Loucy (cell line): ENCODE data around the gene IGFL4.

ENCODE experiments used
- H2AFZ ChIP-seq: fragments of 200-600 bp; sonication (generic); 2 replicates; pipeline ENCODE4 v1.6.0; 2016; ENCODE audit warnings: antibody characterized with exemption, mild to moderate bottlenecking, low read length, moderate library complexity
- H3F3A ChIP-seq: fragments of 200-600 bp; 2 replicates; pipeline ENCODE4 v1.6.0; 2016; ENCODE audit warnings: antibody characterized with exemption, low read depth, mild to moderate bottlenecking
- H3K27me3 ChIP-seq: fragments of 200-600 bp; sonication (generic); 2 replicates; pipeline ENCODE4 v1.6.1; 2014; ENCODE audit warnings: low read length, mild to moderate bottlenecking; ENCODE audit not compliant: insufficient read depth, poor library complexity, severe bottlenecking
- H3K36me3 ChIP-seq: fragments of 200-600 bp; sonication (generic); 2 replicates; pipeline ENCODE4 v1.6.1; 2016; ENCODE audit warnings: low read length; ENCODE audit not compliant: insufficient read depth
- H3K4me1 ChIP-seq: fragments of 200-600 bp; sonication (generic); 2 replicates; pipeline ENCODE4 v1.5.1; 2014; ENCODE audit warnings: low read length, mild to moderate bottlenecking; ENCODE audit not compliant: insufficient read depth, poor library complexity, severe bottlenecking
- H3K4me2 ChIP-seq: fragments of 200-600 bp; sonication (generic); 2 replicates; pipeline ENCODE4 v1.6.0; 2014; ENCODE audit warnings: antibody characterized with exemption, low read length, low read depth, mild to moderate bottlenecking; ENCODE audit not compliant: poor library complexity, severe bottlenecking
- H3K4me3 ChIP-seq: fragments of 200-600 bp; sonication (generic); 2 replicates; pipeline ENCODE4 v1.5.1; 2014; ENCODE audit warnings: low read length, mild to moderate bottlenecking, mixed read lengths; ENCODE audit not compliant: poor library complexity, severe bottlenecking
- H3K79me2 ChIP-seq: fragments of 200-600 bp; sonication (generic); 2 replicates; pipeline ENCODE4 v1.6.1; 2014; ENCODE audit warnings: low read length; ENCODE audit not compliant: insufficient read depth
- H3K9ac ChIP-seq: fragments of 200-600 bp; sonication (generic); 2 replicates; pipeline ENCODE4 v1.6.0; 2014; ENCODE audit warnings: mild to moderate bottlenecking, low read depth, low read length, moderate library complexity; ENCODE audit not compliant: poor library complexity, severe bottlenecking
- H3K9me2 ChIP-seq: fragments of 200-600 bp; sonication (generic); replicated peaks from 2 replicates; pipeline ENCODE4 v1.6.1; 2016; ENCODE audit warnings: low read depth, low read length, mixed read lengths
- H3K9me3 ChIP-seq: fragments of 200-600 bp; sonication (generic); 2 replicates; pipeline ENCODE4 v1.6.1; 2014; ENCODE audit warnings: mild to moderate bottlenecking, antibody characterized with exemption, low read length, low read depth; ENCODE audit not compliant: insufficient read depth
- H4K20me1 ChIP-seq: fragments of 200-600 bp; sonication (generic); 2 replicates; pipeline ENCODE4 v1.6.0; 2014; ENCODE audit warnings: antibody characterized with exemption, low read length, mild to moderate bottlenecking; ENCODE audit not compliant: insufficient read depth, poor library complexity, severe bottlenecking
- EZH2phosphoT487 ChIP-seq: fragments of 200-600 bp; IDR thresholded peaks from 2 replicates; pipeline ENCODE4 v1.6.1; 2018; ENCODE audit warnings: antibody characterized with exemption, mild to moderate bottlenecking, moderate library complexity, borderline replicate concordance
- TF ChIP-seq, protein P1 (sequence below): fragments of 200-600 bp; sonication (generic); conservative IDR thresholded peaks from 2 replicates; pipeline ENCODE4 v1.5.1; 2014; ENCODE audit warnings: mild to moderate bottlenecking, antibody characterized with exemption, low read length

IGFL4 gene

GRCh38 chr19:46049597-46049996, 8.8 kb upstream of the IGFL4 start:
- Histone ChIP-seq H3K9me3 (no peaks in the 10 kb centered on the region), H3K9me2 (no peaks in the 10 kb centered on the region), H2AFZ (no peak overlapping the region), H3K4me1 (no peaks in the 10 kb centered on the region), H3K36me3 (no peaks in the 10 kb centered on the region), H3K79me2 (no peaks in the 10 kb centered on the region), H4K20me1 (no peaks in the 10 kb centered on the region), H3F3A (no peaks in the 10 kb centered on the region), H3K9ac (no peak overlapping the region), H3K27me3 (no peaks in the 10 kb centered on the region), H3K4me3 (no peak overlapping the region), H3K4me2 (no peak overlapping the region)
- no peak for TF ChIP-seq EZH2phosphoT487
- TF ChIP-seq, protein P1, sequence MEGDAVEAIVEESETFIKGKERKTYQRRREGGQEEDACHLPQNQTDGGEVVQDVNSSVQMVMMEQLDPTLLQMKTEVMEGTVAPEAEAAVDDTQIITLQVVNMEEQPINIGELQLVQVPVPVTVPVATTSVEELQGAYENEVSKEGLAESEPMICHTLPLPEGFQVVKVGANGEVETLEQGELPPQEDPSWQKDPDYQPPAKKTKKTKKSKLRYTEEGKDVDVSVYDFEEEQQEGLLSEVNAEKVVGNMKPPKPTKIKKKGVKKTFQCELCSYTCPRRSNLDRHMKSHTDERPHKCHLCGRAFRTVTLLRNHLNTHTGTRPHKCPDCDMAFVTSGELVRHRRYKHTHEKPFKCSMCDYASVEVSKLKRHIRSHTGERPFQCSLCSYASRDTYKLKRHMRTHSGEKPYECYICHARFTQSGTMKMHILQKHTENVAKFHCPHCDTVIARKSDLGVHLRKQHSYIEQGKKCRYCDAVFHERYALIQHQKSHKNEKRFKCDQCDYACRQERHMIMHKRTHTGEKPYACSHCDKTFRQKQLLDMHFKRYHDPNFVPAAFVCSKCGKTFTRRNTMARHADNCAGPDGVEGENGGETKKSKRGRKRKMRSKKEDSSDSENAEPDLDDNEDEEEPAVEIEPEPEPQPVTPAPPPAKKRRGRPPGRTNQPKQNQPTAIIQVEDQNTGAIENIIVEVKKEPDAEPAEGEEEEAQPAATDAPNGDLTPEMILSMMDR, result peak; percentile 50

DNA sequence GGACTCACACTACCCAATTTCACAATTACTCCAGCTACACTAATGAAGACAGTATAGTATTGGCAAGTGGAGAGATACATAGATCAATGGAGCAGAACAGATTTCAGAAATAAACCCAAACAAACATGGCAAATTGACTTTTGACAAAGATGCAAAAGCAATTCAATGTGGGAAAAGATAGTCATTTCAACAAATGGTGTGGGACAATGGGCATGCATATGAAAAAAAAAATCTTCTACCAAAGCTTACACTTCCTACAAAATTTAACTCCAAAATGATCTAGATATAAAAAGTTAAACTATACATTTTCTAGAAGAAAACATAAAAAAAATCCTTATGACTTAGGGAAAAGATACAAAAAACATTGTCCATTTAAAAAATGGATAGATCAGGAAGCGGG, 2.7 kb upstream of the IGFL4 start:
- H3K27me3 ChIP-seq, result no peaks in the 10 kb centered on the region
- no peaks in the 10 kb centered on the region for H4K20me1 ChIP-seq
- no peaks in the 10 kb centered on the region for H3K36me3 ChIP-seq
- H3K4me3 ChIP-seq, result no peak overlapping the region
- H3K79me2 ChIP-seq, result no peaks in the 10 kb centered on the region
- no peak overlapping the region for H2AFZ ChIP-seq
- TF ChIP-seq, protein P1, result no peak
- TF ChIP-seq EZH2phosphoT487, result no peak
- no peaks in the 10 kb centered on the region for H3K9me3 ChIP-seq
- no peaks in the 10 kb centered on the region for H3F3A ChIP-seq
- H3K9me2 ChIP-seq, result no peaks in the 10 kb centered on the region
- H3K4me1 ChIP-seq, result no peaks in the 10 kb centered on the region
- H3K4me2 ChIP-seq, result no peak overlapping the region
- H3K9ac ChIP-seq, result no peak overlapping the region

- Histone ChIP-seq H3K4me1 (no peaks in the 10 kb centered on the region), H3K4me2 (no peak overlapping the region), H3K9ac (no peak overlapping the region), H3K36me3 (no peaks in the 10 kb centered on the region), H3K4me3 (no peak overlapping the region), H3K79me2 (no peaks in the 10 kb centered on the region), H3K27me3 (no peaks in the 10 kb centered on the region), H4K20me1 (no peaks in the 10 kb centered on the region), H2AFZ (no peak overlapping the region), H3K9me2 (no peaks in the 10 kb centered on the region), H3K9me3 (no peaks in the 10 kb centered on the region), H3F3A (no peaks in the 10 kb centered on the region)
- no peak for TF ChIP-seq EZH2phosphoT487
- TF ChIP-seq, protein P1, result no peak
Observed at GRCh38 chr19:46042252-46042883, 1.6 kb upstream of the IGFL4 start.
